HG03045 (cell line): Measurements from ENCODE around the gene RETN.

Experiments
- ATAC-seq: cut with Tn5 transposase; IDR thresholded peaks from one replicate; pipeline ENCODE4 v1.9.1; 2021; ENCODE audit warnings: mild to moderate bottlenecking, moderate library complexity; ENCODE audit not compliant: unreplicated experiment

RETN gene

DNA sequence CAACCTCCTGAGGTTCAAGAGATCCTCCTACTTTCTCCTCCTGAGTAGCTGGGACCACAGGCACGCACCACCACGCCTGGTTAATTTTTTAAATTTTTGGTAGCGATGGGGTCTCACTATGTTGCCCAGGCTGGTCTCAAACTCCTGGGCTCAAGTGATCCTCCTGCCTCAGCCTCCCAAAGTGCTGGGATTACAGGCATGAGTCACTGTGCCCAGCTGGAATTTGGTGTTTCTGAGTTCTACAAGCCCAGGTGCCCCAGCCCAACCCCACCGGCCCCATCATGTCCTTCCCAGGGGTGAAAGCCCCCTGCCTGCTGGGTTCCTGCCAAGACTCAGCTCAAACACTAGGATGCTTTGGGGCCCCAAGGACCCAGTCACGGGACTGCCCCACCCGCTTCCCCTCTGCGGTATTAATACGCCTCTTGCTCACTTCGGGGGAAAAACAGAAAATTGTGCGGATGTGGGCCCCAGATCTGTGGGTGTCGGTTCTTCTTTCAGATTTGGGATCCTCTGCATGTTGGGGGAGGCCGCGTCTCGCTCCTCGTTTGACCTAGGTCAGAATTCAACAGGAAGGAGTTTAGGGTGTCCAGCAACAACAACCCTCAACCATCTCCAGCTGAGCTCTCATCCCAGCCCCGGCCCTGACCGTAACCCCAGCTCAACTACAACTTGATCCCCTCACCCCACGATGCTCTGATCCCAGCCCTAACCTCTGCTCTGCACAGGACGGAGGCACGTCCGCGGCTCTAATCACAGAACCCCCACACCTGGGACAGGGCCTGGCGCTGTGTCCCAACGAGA is 36.7 kb downstream of the RETN start:
- no peak for ATAC-seq

DNA sequence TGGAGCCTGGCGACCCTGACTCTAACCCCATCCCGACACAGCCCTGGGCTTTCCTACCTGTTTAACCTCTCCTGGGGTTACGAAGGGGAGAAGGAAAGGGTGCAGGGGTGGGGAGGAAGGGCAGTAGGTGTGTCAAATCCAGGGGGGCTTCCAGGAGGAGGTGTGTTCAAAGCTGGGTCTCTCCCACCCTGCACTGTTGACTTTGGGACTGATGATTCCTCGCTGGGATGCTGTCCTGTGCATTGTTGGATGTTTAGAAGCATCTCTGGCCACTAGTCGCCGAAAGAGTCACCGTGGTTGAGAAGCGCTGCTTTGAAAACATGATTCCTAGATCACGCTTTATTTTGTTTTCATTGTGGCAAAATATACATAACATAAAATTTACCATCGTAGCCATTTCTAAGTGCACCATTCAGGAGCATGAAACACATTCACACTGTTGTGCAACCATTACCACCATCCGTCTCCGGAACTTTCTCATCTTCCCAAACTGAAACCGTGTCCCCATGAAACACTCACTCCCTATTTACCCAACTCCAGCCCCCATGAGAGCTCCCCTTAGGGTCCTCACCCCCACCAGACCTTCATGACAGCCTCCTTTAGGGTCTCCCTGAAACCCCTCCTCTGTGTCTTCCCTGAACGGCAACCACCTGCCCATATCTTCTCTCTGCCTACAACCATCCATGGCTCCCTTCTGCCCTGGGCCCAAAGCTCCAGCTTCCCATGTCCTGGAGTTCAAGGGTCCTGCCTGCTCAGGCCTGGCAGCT is 37.5 kb downstream of the RETN start:
- no peak for ATAC-seq

DNA sequence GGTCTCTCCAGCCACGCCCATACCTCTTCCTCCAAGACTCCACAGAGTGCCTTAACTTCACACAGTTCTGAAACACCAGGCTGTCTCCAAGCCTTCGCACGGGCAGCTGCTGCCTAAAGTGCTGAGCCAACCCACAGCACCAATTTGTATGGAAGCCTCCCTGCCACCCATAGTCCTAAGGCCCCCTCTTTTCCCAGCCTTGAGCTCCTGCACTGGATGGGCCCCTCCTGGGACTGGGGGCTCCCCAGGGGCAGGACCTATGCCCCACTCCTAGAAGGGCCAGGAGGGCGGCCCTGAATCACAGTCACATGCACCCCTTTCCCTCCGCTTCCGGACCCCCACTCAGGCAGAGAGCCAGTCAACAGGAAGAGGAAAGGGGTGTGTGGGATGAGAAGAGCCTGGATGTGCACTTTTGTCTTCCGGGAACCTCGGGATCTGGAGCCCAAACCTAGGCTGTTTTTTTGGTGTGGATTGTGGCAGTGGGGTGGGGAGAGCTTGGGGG is 38.2 kb downstream of the RETN start:
- no peak for ATAC-seq

DNA sequence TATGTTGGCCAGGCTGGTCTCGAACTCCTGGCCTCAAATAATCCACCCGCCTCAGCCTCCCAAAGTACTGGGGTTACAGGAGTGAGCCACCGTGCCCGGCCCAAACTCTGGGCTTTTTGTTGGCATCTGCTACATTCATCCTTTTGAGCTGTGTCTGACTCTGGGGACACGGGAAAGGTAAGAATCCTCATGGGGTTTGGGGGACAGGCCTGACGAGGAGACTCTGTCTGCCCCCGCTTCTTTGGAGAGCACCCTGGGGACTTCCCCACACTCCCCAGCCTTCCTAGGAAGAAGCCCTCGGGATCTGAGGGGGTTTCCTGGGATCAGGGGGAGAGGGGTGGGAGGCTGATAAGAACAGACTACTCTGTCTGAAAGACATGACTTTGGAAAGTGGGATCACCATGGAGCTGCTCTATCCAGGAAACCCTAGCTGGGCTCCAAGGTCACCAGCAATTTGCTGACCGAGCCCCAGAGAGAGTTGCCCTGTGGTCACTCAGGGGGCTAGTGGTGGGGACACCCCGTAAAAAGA is 41.1 kb downstream of the RETN start:
- ATAC-seq, result no peak

DNA sequence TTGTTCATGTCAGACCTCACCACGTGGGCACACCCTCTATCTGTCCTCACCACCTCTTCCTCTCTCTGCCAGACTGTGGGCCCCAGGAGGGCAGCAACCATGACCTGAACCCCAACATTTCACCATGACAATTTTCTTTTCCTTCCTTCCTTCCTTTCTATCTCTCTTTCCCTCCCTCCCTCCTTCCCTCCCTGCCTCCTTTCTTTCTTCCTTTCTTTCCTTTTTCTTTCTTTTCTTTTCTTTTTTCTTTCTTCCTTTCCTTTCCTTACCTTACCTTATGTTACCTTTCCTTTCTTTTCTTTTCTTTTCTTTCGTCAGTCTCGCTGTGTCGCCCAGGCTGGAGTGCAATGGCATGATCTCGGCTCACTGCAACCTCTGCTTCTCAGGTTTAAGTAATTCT is 41.8 kb downstream of the RETN start:
- no peak for ATAC-seq

DNA sequence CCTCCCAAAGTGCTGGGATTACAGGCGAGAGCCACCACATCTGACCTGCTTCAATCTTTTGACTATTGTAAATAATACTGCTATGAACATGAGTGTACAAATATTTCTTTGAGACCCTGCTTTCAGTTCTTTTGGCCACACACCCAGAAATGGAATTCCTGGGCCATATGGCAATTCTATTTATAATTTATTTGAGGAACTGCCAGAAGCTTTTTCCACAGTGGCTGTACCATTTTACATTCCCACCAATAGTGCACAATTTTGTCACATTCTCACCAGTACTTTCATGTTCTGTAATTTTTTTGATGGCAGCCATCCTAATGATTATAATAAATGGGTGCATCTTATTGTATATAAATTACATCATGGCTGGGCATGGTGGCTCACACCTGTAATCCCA is 46.8 kb downstream of the RETN start:
- no peak for ATAC-seq

DNA sequence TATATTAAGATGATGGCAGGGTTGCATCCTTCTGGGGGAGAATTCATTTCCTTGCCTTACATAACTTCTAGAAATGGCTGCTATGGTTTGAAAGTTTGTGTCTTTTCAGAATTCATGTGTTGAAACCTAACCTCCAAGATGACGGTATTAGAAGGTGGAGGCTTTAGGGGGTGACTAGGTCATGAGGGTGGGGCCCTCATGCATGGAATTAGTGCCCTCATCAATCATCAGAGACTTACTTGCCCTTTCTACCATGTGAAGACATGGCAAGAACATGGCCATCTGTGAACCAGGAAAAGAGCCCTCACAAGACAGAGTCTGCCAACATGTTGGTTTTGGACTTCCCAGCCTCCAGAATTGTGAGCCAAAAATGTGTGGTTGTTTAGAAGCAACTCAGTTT is 47.9 kb downstream of the RETN start:
- no peak for ATAC-seq

DNA sequence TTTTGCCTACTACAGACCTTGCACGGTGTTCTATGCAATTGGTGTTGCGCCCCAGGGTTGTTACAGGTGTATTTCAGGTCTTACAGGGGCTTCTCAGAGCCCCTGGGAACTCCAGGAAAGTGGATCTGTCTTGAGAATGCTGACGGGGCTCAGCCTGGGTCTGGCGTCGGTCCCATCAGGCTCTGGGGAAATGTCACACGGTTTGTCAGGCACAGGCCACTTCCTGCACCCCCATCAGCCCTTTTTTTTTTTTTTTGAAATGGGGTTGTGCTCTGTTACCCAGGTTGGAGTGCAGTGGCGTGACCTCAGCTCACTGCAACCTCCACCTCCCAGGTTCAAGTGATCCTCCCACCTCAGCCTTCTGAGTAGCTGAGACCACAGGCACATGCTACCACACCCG is 49.8 kb downstream of the RETN start:
- no peak for ATAC-seq
